Ishikawa (cell line): Measurements from ENCODE around the gene SYT7.

Experiments used
- CEBPB ChIP-seq: IDR thresholded peaks from 2 replicates; pipeline ENCODE4 v1.6.1; 2012
- CREB1 ChIP-seq: IDR thresholded peaks from 2 replicates; pipeline ENCODE4 v1.6.1; 2012; ENCODE audit warnings: low read depth
- EGR1 ChIP-seq: IDR thresholded peaks from 2 replicates; pipeline ENCODE4 v1.6.1; 2012
- EP300 ChIP-seq: IDR thresholded peaks from 2 replicates; pipeline ENCODE4 v1.6.1; 2012; ENCODE audit warnings: borderline replicate concordance
- MAX ChIP-seq: IDR thresholded peaks from 2 replicates; pipeline ENCODE4 v1.6.1; 2012
- NFIC ChIP-seq: IDR thresholded peaks from 2 replicates; pipeline ENCODE4 v1.6.1; 2012
- TAF1 ChIP-seq: IDR thresholded peaks from 2 replicates; pipeline ENCODE4 v1.6.1; 2012; ENCODE audit warnings: low read depth, mild to moderate bottlenecking
- TCF12 ChIP-seq: IDR thresholded peaks from 2 replicates; pipeline ENCODE4 v1.6.1; 2012; ENCODE audit warnings: low read depth
- TEAD4 ChIP-seq: IDR thresholded peaks from 2 replicates; pipeline ENCODE4 v1.6.1; 2012
- YY1 ChIP-seq: IDR thresholded peaks from 2 replicates; pipeline ENCODE4 v1.6.1; 2012; ENCODE audit warnings: low read depth
- ZBTB7A ChIP-seq: IDR thresholded peaks from 2 replicates; pipeline ENCODE4 v1.6.1; 2012; ENCODE audit warnings: low read depth
- TF ChIP-seq, protein P1 (sequence below): IDR thresholded peaks from 2 replicates; pipeline ENCODE4 v1.6.1; 2012; ENCODE audit warnings: low read depth, mild to moderate bottlenecking

Gene SYT7

DNA sequence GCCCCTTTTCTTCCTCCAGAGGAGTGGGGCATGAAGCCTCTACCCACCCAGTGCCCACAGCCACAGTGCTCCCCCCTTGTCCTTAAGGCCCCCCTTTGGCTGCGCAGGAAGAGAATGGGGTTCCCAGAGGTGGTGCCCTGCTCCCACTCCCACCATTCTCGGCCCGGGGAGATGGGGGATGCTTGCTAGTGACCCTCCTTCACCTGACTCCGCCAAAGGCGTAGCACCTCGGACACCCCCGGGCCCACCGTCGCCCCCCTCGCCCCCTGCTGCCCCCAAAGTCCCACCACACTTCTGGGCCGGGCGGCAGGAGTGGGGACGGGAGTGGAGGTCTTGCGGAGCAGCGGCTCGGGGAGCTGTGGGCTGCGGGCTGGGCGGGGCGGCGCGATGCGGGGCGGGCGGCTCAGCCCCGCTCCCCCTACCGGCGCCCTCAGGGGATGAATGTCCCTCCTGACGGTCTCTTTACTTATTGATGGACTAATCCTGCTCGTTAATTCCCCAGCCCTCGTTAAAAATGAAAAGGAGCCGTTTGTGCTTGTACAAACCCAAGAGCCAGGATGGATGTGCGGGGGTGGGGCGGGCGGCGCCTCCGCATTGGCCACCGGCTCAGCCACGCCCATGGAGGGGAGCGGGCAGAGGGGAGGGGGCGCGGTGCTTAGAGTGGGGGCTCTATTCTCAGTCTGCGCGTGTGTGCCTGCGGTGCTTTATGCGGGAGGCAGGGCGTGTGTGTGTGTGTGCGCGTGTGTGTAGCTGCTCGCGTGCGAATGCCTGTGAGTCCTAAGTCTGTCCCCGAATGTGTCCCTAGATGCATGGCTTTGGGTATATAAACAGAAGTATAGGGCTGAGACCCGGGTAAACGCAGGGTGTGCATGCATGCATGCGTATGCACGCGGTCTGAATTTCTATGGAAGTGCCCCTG is 25.6 kb downstream of the SYT7 start:
- 0 out of 2 replicates have a peak, but pooled peaks have one; percentile 47 for TF ChIP-seq EGR1
- TF ChIP-seq TCF12: no peak

GRCh38 chr11:61554172-61554988 is 26.5 kb downstream of the SYT7 start:
- no peak for TF ChIP-seq TAF1
- TF ChIP-seq EGR1: no peak
- TF ChIP-seq MAX: no peak
- TF ChIP-seq ZBTB7A: no peak
- TF ChIP-seq CREB1: no peak
- no peak for TF ChIP-seq EP300
- no peak for TF ChIP-seq NFIC
- TF ChIP-seq, protein P1, sequence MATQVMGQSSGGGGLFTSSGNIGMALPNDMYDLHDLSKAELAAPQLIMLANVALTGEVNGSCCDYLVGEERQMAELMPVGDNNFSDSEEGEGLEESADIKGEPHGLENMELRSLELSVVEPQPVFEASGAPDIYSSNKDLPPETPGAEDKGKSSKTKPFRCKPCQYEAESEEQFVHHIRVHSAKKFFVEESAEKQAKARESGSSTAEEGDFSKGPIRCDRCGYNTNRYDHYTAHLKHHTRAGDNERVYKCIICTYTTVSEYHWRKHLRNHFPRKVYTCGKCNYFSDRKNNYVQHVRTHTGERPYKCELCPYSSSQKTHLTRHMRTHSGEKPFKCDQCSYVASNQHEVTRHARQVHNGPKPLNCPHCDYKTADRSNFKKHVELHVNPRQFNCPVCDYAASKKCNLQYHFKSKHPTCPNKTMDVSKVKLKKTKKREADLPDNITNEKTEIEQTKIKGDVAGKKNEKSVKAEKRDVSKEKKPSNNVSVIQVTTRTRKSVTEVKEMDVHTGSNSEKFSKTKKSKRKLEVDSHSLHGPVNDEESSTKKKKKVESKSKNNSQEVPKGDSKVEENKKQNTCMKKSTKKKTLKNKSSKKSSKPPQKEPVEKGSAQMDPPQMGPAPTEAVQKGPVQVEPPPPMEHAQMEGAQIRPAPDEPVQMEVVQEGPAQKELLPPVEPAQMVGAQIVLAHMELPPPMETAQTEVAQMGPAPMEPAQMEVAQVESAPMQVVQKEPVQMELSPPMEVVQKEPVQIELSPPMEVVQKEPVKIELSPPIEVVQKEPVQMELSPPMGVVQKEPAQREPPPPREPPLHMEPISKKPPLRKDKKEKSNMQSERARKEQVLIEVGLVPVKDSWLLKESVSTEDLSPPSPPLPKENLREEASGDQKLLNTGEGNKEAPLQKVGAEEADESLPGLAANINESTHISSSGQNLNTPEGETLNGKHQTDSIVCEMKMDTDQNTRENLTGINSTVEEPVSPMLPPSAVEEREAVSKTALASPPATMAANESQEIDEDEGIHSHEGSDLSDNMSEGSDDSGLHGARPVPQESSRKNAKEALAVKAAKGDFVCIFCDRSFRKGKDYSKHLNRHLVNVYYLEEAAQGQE: no peak
- no peak for TF ChIP-seq TCF12

- TF ChIP-seq CREB1: no peak
Measured at GRCh38 chr11:61553373-61554171, 27.3 kb downstream of the SYT7 start.

GRCh38 chr11:61552108-61552635 is 28.7 kb downstream of the SYT7 start:
- TF ChIP-seq, protein P1: no peak
- no peak for TF ChIP-seq YY1
- peak; percentile 43; the same call in 1 of the 2 replicates for TF ChIP-seq TEAD4
- no peak for TF ChIP-seq EP300
- no peak for TF ChIP-seq CREB1
- TF ChIP-seq CEBPB: no peak
- TF ChIP-seq MAX: no peak
- no peak for TF ChIP-seq NFIC

DNA sequence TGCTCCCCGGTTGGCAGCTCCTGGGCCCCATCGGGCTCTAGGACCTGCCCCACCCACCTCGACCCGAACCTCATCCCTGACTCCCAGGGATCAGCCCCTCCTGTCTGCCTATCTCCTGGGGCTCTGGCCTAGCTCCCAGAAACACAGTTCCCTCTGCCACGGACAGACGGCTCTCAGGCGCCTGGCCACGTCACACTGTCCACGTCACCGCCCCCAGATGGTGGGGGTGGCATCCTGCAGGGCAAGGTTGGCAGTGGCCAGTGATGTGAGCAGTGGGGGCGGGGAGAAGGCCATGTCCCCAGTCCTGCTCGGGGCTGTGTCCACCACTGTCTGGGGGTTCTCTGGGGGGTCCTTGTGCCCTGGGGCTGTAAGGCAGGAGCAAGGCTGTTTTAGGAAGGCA is 29.2 kb downstream of the SYT7 start:
- TF ChIP-seq CREB1 (peak; percentile 69), YY1 (no peak), ZBTB7A (peak; percentile 57; the same call in 1 of the 2 replicates), EGR1 (0 out of 2 replicates have a peak, but pooled peaks have one; percentile 17), EP300 (no peak), TEAD4 (no peak)
- TF ChIP-seq, protein P1: no peak
